Panc1 (cell line): ENCODE data around the gene SMIM12. TPM values are rescaled to one million over a fixed set of nuclear protein-coding genes. Genes with fewer than 3 reads are reported as not detected.

ENCODE experiments used
- ATAC-seq: fragments of 200-7000 bp; cut with Tn5 transposase; 2 replicates; pipeline ENCODE4 v1.9.1; 2020; ENCODE audit warnings: mild to moderate bottlenecking, moderate library complexity
- BruUV-seq: library from RNA; stranded (reverse); fragments of 400-500 nt; replicated peaks from 2 replicates; lab custom pipeline; 2021; lab: Mats Ljungman, UMichigan
- CTCF ChIA-PET: fragments of 300-600 bp; sonication (Branson Sonifier 250); formaldehyde crosslinking; loops from one replicate; lab custom pipeline; 2022; ENCODE audit warnings: antibody characterized with exemption; lab: Charles Lee
- POLR2A ChIA-PET: fragments of 300-600 bp; sonication (Branson Sonifier 250); formaldehyde crosslinking; loops from one replicate; lab custom pipeline; 2022; ENCODE audit warnings: antibody characterized with exemption; lab: Charles Lee
- DNase-seq: peaks from one replicate; pipeline ENCODE4 v3.0.0-alpha.2; 2010; ENCODE audit warnings: low read depth, low spot score
- H3K27ac ChIP-seq: 2 replicates; pipeline ENCODE4 v1.5.1; 2011; ENCODE audit warnings: mild to moderate bottlenecking, low read length, inconsistent platforms
- H3K27me3 ChIP-seq: fragments of 200-500 bp; sonication (Bioruptor generic); 2 replicates; pipeline ENCODE4 v1.6.0; 2014; ENCODE audit warnings: low read length, inconsistent platforms; ENCODE audit not compliant: control insufficient read depth, insufficient read depth
- H3K36me3 ChIP-seq: fragments of 200-500 bp; sonication (Bioruptor generic); 2 replicates; pipeline ENCODE4 v1.5.1; 2014; ENCODE audit warnings: inconsistent platforms, mild to moderate bottlenecking, low read length, moderate library complexity; ENCODE audit not compliant: control insufficient read depth, insufficient read depth
- H3K4me1 ChIP-seq: 2 replicates; pipeline ENCODE4 v1.5.1; 2011; ENCODE audit warnings: inconsistent platforms, mild to moderate bottlenecking, low read length, moderate library complexity; ENCODE audit not compliant: control insufficient read depth, insufficient read depth
- H3K4me3 ChIP-seq, 2 experiments: 2 replicates each; pipeline ENCODE4 v1.5.1; 2011 to 2012; ENCODE audit warnings: low read depth in 2 of 2, low read length in 2 of 2, mild to moderate bottlenecking in 2 of 2, inconsistent platforms in 1 of 2, moderate library complexity in 1 of 2
- H3K9me3 ChIP-seq: fragments of 200-500 bp; sonication (Bioruptor generic); 2 replicates; pipeline ENCODE4 v1.5.1; 2014; ENCODE audit warnings: low read depth, mild to moderate bottlenecking, inconsistent platforms, low read length, moderate library complexity; ENCODE audit not compliant: control insufficient read depth, insufficient read depth
- CTCF ChIP-seq: fragments of 450-650 bp; IDR thresholded peaks from 2 replicates; pipeline ENCODE4 v1.5.1; 2017; ENCODE audit warnings: mild to moderate bottlenecking
- POLR2AphosphoS5 ChIP-seq: IDR thresholded peaks from 2 replicates; pipeline ENCODE4 v1.6.1; 2012; ENCODE audit warnings: mild to moderate bottlenecking, low read depth, low read length, moderate library complexity
- REST ChIP-seq, 2 experiments: IDR thresholded peaks; 2 replicates each; pipeline ENCODE4 v1.6.1; 2011 to 2012; ENCODE audit warnings: low read depth in 2 of 2, control low read depth in 1 of 2, low read length in 1 of 2, mild to moderate bottlenecking in 1 of 2, moderate library complexity in 1 of 2; ENCODE audit not compliant: insufficient read depth in 1 of 2
- SIN3A ChIP-seq: IDR thresholded peaks from 2 replicates; pipeline ENCODE4 v1.6.1; 2012; ENCODE audit warnings: low read depth, mild to moderate bottlenecking, low read length, moderate library complexity, borderline replicate concordance; ENCODE audit not compliant: insufficient read depth
- TCF7L2 ChIP-seq: IDR thresholded peaks from 2 replicates; pipeline ENCODE4 v1.6.1; 2011; ENCODE audit warnings: mild to moderate bottlenecking, low read depth, low read length, inconsistent platforms
- in situ Hi-C: cut with HindIII; loops from 2 replicates; pipeline ENCODE4 v1.10.0; 2016; ENCODE audit warnings: low sequenced_read_pairs, low pct_unique_long_range_greater_than_20kb
- intact Hi-C: fragments of 100-400 bp; cut with micrococcal nuclease; formaldehyde crosslinking; loops from one replicate; pipeline ENCODE4 v1.10.0; 2022; ENCODE audit not compliant: unreplicated experiment
- total RNA-seq: library from RNA; stranded (reverse); gene quantifications from one replicate; pipeline ENCODE4 v1.2.1, GENCODE V29; 2021; ENCODE audit not compliant: unreplicated experiment

The SMIM12 gene
- total RNA-seq, 1 experiment from 2014 or later = 47.5 TPM

GRCh38 chr1:34884961-34885360, 25.4 kb upstream of the SMIM12 start:
- in situ Hi-C loops = no loop called here
- no peaks in the 10 kb centered on the region for H3K4me1 ChIP-seq
- intact Hi-C loops = no loop called here
- BruUV-seq = no TSS peak
- POLR2A ChIA-PET = no interaction called here
- H3K36me3 ChIP-seq = no peaks in the 10 kb centered on the region
- DNase-seq (no peak), ATAC-seq (peak; percentile 73; the same call in 1 of the 2 replicates)
- TF ChIP-seq REST (IDR thresholded peaks at IDR 0.05; ENCODE audit: insufficient read depth in 1 of 2, low read depth in 2 of 2, low read length in 1 of 2) = no peak
- TF ChIP-seq TCF7L2 = no peak
- TF ChIP-seq POLR2AphosphoS5 = no peak
- TF ChIP-seq CTCF = peak; percentile 52
- H3K27me3 ChIP-seq = peaks cover 2% of the 10 kb centered on the region; the same call in 1 of the 2 replicates
- H3K27ac ChIP-seq = no peak overlapping the region
- CTCF ChIA-PET = interaction anchor here (0.6 kb wide), 1 partner anchor 25 kb away, joined by 4 read pairs; the partner anchor contains the start of gene SMIM12
- no peak overlapping the region for H3K4me3 ChIP-seq
- H3K9me3 ChIP-seq = 0 out of 2 replicates have a peak, but pooled peaks cover 4% of the 10 kb centered on the region

- ATAC-seq (peak; percentile 54; the same call in 1 of the 2 replicates), DNase-seq (no peak)
- ChIA-PET CTCF (interaction anchor here (0.6 to 1.1 kb wide), 2 partner anchors 18 to 25 kb away, joined by 3 to 4 read pairs; partner anchors contain the start of gene SMIM12), POLR2A (no interaction called here)
- H3K4me1 ChIP-seq = no peaks in the 10 kb centered on the region
- in situ Hi-C loops (no loop called here), intact Hi-C loops (no loop called here)
- BruUV-seq = no TSS peak
- TF ChIP-seq TCF7L2 (no peak), POLR2AphosphoS5 (no peak), CTCF (no peak), REST (IDR thresholded peaks at IDR 0.05; ENCODE audit: insufficient read depth in 1 of 2, low read depth in 2 of 2, low read length in 1 of 2) (no peak), SIN3A (no peak)
- H3K27me3 ChIP-seq = peaks cover 2% of the 10 kb centered on the region; the same call in 1 of the 2 replicates
- no peaks in the 10 kb centered on the region for H3K36me3 ChIP-seq
- no peak overlapping the region for H3K27ac ChIP-seq
- 0 out of 2 replicates have a peak, but pooled peaks cover 4% of the 10 kb centered on the region for H3K9me3 ChIP-seq
- no peak overlapping the region for H3K4me3 ChIP-seq
Measured at GRCh38 chr1:34884536-34884935, 25.0 kb upstream of the SMIM12 start.
